GM19043 (cell line): Measurements from ENCODE around the gene ITPKA.

ENCODE experiments used
- ATAC-seq: cut with Tn5 transposase; IDR thresholded peaks from one replicate; pipeline ENCODE4 v1.9.1; 2021; ENCODE audit warnings: low read depth; ENCODE audit not compliant: unreplicated experiment

The ITPKA gene

GRCh38 chr15:41489641-41490040 is 4.0 kb upstream of the ITPKA start:
- no peak for ATAC-seq

GRCh38 chr15:41490355-41490754 is 3.3 kb upstream of the ITPKA start:
- ATAC-seq, result no peak

- no peak for ATAC-seq
Measured at GRCh38 chr15:41491889-41492288, 1.8 kb upstream of the ITPKA start.

GRCh38 chr15:41492597-41493204 is 973 bp upstream of the ITPKA start:
- ATAC-seq, result no peak

GRCh38 chr15:41493902-41494189 is 172 bp downstream of the ITPKA start:
- ATAC-seq, result no peak

GRCh38 chr15:41494190-41494921 is 682 bp downstream of the ITPKA start:
- no peak for ATAC-seq

GRCh38 chr15:41494922-41495735 is 1.5 kb downstream of the ITPKA start:
- no peak for ATAC-seq

- ATAC-seq, result no peak
Measured at GRCh38 chr15:41495736-41496599, 2.3 kb downstream of the ITPKA start.

- no peak for ATAC-seq
Measured at GRCh38 chr15:41498657-41499056, 5.0 kb downstream of the ITPKA start.

- no peak for ATAC-seq
Measured at GRCh38 chr15:41499109-41499851, 5.6 kb downstream of the ITPKA start.

GRCh38 chr15:41501191-41501917 is 7.7 kb downstream of the ITPKA start:
- no peak for ATAC-seq

- ATAC-seq, result no peak
Measured at GRCh38 chr15:41501931-41502794, 8.5 kb downstream of the ITPKA start.

- ATAC-seq, result no peak
Measured at GRCh38 chr15:41502795-41503668, 9.4 kb downstream of the ITPKA start.

- ATAC-seq, result no peak
Measured at GRCh38 chr15:41503669-41504010, 10.0 kb downstream of the ITPKA start.

GRCh38 chr15:41504751-41505492 is 11.2 kb downstream of the ITPKA start:
- no peak for ATAC-seq

GRCh38 chr15:41505776-41506175 is 12.1 kb downstream of the ITPKA start:
- ATAC-seq, result no peak

GRCh38 chr15:41506796-41507341 is 13.2 kb downstream of the ITPKA start:
- no peak for ATAC-seq
